ENCODE data around the gene CDH12. TPM values are rescaled to one million over a fixed set of nuclear protein-coding genes. Genes with fewer than 3 reads are reported as not detected.

Gene CDH12
- total RNA-seq, 1 experiment from 2014 or later = not detected

DNA sequence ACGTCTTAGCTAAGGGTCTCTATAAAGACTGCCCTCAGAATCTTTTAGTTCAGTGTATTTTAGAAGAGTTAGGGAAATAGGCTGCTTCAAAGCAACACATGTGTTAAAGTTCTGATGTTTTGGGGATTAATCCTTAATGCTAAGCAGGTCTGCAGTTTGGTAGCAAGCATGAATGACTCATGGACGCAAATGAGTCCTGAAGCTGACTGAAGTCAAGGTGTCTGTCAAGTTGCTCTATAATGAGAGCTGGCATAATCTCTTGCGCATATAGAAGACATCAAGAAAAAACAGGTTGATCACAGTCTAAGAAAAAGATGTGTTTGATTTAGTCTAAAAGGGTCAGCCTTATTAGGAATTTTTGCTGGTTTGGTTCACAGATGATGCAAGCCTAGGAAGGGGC, 630.1 kb downstream of the CDH12 start:
- H3K79me2 ChIP-seq (ENCODE audit: insufficient read depth, low read length) = no peaks in the 10 kb centered on the region
- H3K9me3 Mint-ChIP-seq = no peaks in the 10 kb centered on the region
- H3K79me1 ChIP-seq (ENCODE audit: insufficient read depth, low read depth, low read length, poor library complexity, severe bottlenecking) = no peaks in the 10 kb centered on the region
- no peak overlapping the region for H2BK12ac ChIP-seq (ENCODE audit: insufficient read length, low read depth, low read length)
- no peak overlapping the region for H2BK120ac ChIP-seq (ENCODE audit: low read depth, low read length, poor library complexity, severe bottlenecking)
- no peak overlapping the region for H3K4ac ChIP-seq (ENCODE audit: low read depth, low read length)
- H4K8ac ChIP-seq (replicated peaks; ENCODE audit: insufficient read length, low read depth, low read length) = no peak overlapping the region
- TF ChIP-seq, protein P1, sequence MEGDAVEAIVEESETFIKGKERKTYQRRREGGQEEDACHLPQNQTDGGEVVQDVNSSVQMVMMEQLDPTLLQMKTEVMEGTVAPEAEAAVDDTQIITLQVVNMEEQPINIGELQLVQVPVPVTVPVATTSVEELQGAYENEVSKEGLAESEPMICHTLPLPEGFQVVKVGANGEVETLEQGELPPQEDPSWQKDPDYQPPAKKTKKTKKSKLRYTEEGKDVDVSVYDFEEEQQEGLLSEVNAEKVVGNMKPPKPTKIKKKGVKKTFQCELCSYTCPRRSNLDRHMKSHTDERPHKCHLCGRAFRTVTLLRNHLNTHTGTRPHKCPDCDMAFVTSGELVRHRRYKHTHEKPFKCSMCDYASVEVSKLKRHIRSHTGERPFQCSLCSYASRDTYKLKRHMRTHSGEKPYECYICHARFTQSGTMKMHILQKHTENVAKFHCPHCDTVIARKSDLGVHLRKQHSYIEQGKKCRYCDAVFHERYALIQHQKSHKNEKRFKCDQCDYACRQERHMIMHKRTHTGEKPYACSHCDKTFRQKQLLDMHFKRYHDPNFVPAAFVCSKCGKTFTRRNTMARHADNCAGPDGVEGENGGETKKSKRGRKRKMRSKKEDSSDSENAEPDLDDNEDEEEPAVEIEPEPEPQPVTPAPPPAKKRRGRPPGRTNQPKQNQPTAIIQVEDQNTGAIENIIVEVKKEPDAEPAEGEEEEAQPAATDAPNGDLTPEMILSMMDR (conservative IDR thresholded peaks at IDR 0.05) = no peak
- no peak for DNase-seq
- H3K18ac ChIP-seq (ENCODE audit: insufficient read length, low read depth, low read length) = no peak overlapping the region
- H3K23me2 ChIP-seq (ENCODE audit: insufficient read length, low read depth, low read length, poor library complexity, severe bottlenecking) = no peaks in the 10 kb centered on the region
- no peaks in the 10 kb centered on the region for H3K4me1 ChIP-seq (ENCODE audit: insufficient read depth, low read length)
- H3K56ac ChIP-seq (ENCODE audit: insufficient read length, low read depth, low read length) = no peak overlapping the region
- no peak overlapping the region for H3K4me3 Mint-ChIP-seq
- H3K4me2 ChIP-seq (ENCODE audit: insufficient read depth, insufficient read length, low read length) = no peak overlapping the region
- no peak overlapping the region for H3K14ac ChIP-seq (ENCODE audit: insufficient read depth, low read length)
- H2AFZ ChIP-seq (ENCODE audit: low read length) = no peak overlapping the region
- H2BK15ac ChIP-seq (ENCODE audit: low read depth, low read length) = no peak overlapping the region
- no peak overlapping the region for H2BK5ac ChIP-seq (ENCODE audit: insufficient read length, low read length)
- no peaks in the 10 kb centered on the region for H3K4me1 Mint-ChIP-seq
- no peak overlapping the region for H4K5ac ChIP-seq (ENCODE audit: insufficient read length, low read depth, low read length)
- no CpG with 5 or more reads among the region's 3 CpGs for WGBS (ENCODE audit: extremely low coverage, insufficient read length, low lambda C conversion rate)
- no peaks in the 10 kb centered on the region for H3K27me3 Mint-ChIP-seq (ENCODE audit: low read depth)
- no peaks in the 10 kb centered on the region for H3K36me3 Mint-ChIP-seq (ENCODE audit: insufficient read depth in 1 of 3, low read depth in 3 of 3)
- H3T11ph ChIP-seq (ENCODE audit: low read length) = no peak overlapping the region
- no peaks in the 10 kb centered on the region for H3K9me3 ChIP-seq (ENCODE audit: control insufficient read depth, low read depth, low read length)
- H4K20me1 ChIP-seq (ENCODE audit: control insufficient read depth, insufficient read depth, insufficient read length) = no peaks in the 10 kb centered on the region
- no peaks in the 10 kb centered on the region for H3K27me3 ChIP-seq (ENCODE audit: insufficient read depth, low read length)
- no peak overlapping the region for H3K27ac ChIP-seq (ENCODE audit: insufficient read length, low read depth, low read length)
- no peak overlapping the region for H2AK5ac ChIP-seq (ENCODE audit: insufficient read length, low read length)
- no peak overlapping the region for H2BK20ac ChIP-seq (ENCODE audit: low read depth, low read length, poor library complexity, severe bottlenecking)
- H3K9ac ChIP-seq (ENCODE audit: extremely low read depth, insufficient read length, low read length) = no peak overlapping the region
- no peak overlapping the region for H4K91ac ChIP-seq (ENCODE audit: insufficient read length, low read depth, low read length)
- H3K23ac ChIP-seq (ENCODE audit: insufficient read length, low read depth, low read length) = no peak overlapping the region
- H3K27ac Mint-ChIP-seq = no peak overlapping the region
